GM12864 (cell line): ENCODE measurements around the gene ARSH.

Source experiments
- DNase-seq: peaks from one replicate; pipeline ENCODE4 v3.0.0-alpha.2; 2011; ENCODE audit warnings: low read depth
- H3K4me3 ChIP-seq: 2 replicates; pipeline ENCODE4 v1.5.1; 2011; ENCODE audit warnings: mild to moderate bottlenecking, low read depth, low read length, control low read depth
- CTCF ChIP-seq: IDR thresholded peaks from 2 replicates; pipeline ENCODE4 v1.5.1; 2011; ENCODE audit warnings: low read depth, mild to moderate bottlenecking, moderate library complexity, low read length, control low read depth, inconsistent platforms; ENCODE audit errors: missing control alignments

Gene ARSH

DNA sequence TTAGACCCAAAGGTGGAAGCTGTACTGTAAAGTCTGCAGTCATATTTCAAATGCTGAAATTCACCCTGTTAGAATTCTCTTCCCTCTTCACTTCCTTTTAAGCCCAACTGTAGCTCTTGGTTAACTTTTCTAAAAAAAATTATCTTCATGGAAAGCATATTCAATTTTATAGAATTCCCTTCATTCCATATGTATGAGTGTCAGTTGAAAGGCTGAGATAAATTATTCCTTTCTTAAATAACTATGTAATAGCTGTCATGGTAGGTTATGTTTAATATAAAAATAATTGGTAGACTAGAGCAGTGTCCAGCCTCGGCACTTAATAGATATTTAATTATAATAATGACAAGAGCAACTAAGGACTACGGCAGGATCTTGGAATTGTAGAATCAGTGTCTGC is 16.8 kb upstream of the ARSH start:
- no peak for DNase-seq
- H3K4me3 ChIP-seq = no peak overlapping the region
- TF ChIP-seq CTCF = no peak

GRCh38 chrX:3010532-3010931 is 4.2 kb downstream of the ARSH start:
- H3K4me3 ChIP-seq = no peak overlapping the region
- DNase-seq = no peak
- TF ChIP-seq CTCF = no peak

DNA sequence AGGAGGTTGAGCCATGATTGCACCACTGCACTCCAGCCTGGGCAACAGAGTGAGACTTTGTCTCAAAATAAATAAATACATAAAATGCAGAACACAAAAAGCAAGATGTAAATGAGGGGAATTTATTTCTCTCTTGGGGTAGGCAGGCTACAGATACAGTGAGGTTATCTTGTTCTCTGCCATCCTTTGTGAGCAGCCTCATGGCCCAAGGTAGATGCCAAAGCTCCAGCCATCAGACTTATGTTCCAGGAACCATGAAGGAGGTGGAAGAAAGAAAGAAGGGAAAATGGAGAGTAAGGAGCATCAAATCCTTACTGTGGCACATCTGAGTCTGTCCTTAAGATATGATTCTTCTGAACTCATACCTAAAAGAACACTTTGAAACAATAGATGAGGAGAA is 11.1 kb downstream of the ARSH start:
- TF ChIP-seq CTCF = no peak
- no peak for DNase-seq
- no peak overlapping the region for H3K4me3 ChIP-seq

- no peak overlapping the region for H3K4me3 ChIP-seq
- DNase-seq = no peak
- TF ChIP-seq CTCF = no peak
Observed at GRCh38 chrX:3024176-3024575, 17.8 kb downstream of the ARSH start.

DNA sequence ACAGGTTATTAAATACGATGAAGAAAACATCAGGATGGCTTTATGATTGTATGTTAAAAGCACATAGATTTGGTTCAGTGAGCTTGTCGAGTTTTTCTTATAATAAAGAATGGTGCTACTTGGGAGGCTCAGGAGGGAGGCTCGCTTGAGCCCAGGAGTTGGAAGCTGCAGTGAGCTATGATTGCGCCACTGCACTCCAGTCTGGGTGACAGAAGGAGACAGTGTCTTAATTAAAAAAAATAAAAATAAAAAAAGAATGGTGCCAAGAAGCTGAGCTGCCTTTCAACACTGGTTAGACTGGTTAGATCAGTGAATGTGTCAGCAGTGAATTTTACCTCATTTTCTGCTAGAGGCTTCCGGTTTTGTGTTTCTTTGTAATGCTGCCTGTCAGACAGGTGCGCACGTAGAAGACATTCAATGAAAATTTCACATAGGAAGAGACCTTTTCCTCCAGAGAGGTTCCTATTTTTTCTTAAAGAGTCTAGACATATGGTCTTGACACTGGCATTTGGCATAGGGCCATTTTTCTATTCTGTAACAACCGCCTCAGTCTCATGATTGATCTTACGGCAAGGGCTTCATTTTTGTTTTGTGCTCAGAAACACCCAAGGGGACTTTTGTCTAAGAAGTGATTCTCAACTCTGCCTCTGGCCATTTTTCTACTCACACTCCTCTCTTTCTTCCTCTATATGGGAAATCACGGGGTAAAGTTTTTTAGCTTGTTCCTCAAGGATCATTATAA is 19.9 kb downstream of the ARSH start:
- TF ChIP-seq CTCF = no peak
- H3K4me3 ChIP-seq = no peak overlapping the region
- DNase-seq = no peak

DNA sequence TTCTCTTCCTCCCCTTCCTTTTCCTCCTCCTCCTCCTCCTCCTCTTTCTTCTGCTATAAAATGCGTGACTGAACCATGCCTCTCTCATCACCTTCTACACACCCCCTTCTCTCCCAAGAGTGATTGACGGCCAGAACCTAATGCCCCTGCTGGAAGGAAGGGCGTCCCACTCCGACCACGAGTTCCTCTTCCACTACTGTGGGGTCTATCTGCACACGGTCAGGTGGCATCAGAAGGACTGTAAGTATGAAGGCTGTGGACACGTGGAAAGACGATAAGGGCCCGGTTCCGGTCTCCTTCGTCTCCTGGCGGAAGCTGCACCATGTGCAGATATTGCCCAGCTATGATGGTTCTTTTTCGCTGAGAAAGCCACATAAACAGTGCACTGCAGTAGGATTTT is 22.8 kb downstream of the ARSH start:
- H3K4me3 ChIP-seq = no peak overlapping the region
- TF ChIP-seq CTCF = no peak
- DNase-seq = no peak

GRCh38 chrX:3037218-3037617 is 30.9 kb downstream of the ARSH start:
- DNase-seq = no peak
- TF ChIP-seq CTCF = no peak
- no peak overlapping the region for H3K4me3 ChIP-seq
